ENCODE measurements around the gene ENTPD1. TPM values are rescaled to one million over a fixed set of nuclear protein-coding genes. Genes with fewer than 3 reads are reported as not detected.
"Not testable (repeated sequence)": the region's sequence is repeated elsewhere in the genome, so short reads cannot be mapped to it uniquely, and the experiment has no call there.

ENTPD1 gene
- total RNA-seq = 74.1 TPM

GRCh38 chr10:95756041-95756761 lies at the start of gene ENTPD1:
Gene ENTPD1, plus strand, starts transcription at chr10:95756163. Its CDS starts 77 bp downstream, at chr10:95756240.
- no peak for DNase-seq (ENCODE audit: low spot score)

GRCh38 chr10:95706573-95706972 lies 49.4 kb upstream of the ENTPD1 start:
- DNase-seq (ENCODE audit: low spot score) = no peak

GRCh38 chr10:95706990-95707389 lies 49.0 kb upstream of the ENTPD1 start:
- DNase-seq (ENCODE audit: low spot score) = no peak

- no peak for DNase-seq (ENCODE audit: low spot score)
Measured at GRCh38 chr10:95711492-95711891, 44.5 kb upstream of the ENTPD1 start.

GRCh38 chr10:95716466-95716865 lies 39.5 kb upstream of the ENTPD1 start:
- no peak for DNase-seq (ENCODE audit: low spot score)

- no peak for DNase-seq (ENCODE audit: low spot score)
Measured at GRCh38 chr10:95716866-95717265, 39.1 kb upstream of the ENTPD1 start.

- DNase-seq (ENCODE audit: low spot score) = not testable (repeated sequence)
Measured at GRCh38 chr10:95720745-95721144, 35.2 kb upstream of the ENTPD1 start.

- DNase-seq (ENCODE audit: low spot score) = not testable (repeated sequence)
Measured at GRCh38 chr10:95722496-95722895, 33.5 kb upstream of the ENTPD1 start.

GRCh38 chr10:95728526-95728925 lies 27.4 kb upstream of the ENTPD1 start:
- no peak for DNase-seq (ENCODE audit: low spot score)

- DNase-seq (ENCODE audit: low spot score) = no peak
Measured at GRCh38 chr10:95729323-95730055, 26.5 kb upstream of the ENTPD1 start.

GRCh38 chr10:95730233-95730632 lies 25.7 kb upstream of the ENTPD1 start:
- DNase-seq (ENCODE audit: low spot score) = no peak

GRCh38 chr10:95732907-95733306 lies 23.1 kb upstream of the ENTPD1 start:
- not testable (repeated sequence) for DNase-seq (ENCODE audit: low spot score)

GRCh38 chr10:95739056-95739455 lies 16.9 kb upstream of the ENTPD1 start:
- DNase-seq (ENCODE audit: low spot score) = no peak

- DNase-seq (ENCODE audit: low spot score) = no peak
Measured at GRCh38 chr10:95741807-95742467, 14.0 kb upstream of the ENTPD1 start.

GRCh38 chr10:95742485-95742884 lies 13.5 kb upstream of the ENTPD1 start:
- peak; percentile 54 for DNase-seq (ENCODE audit: low spot score)

- no peak for DNase-seq (ENCODE audit: low spot score)
Measured at GRCh38 chr10:95742962-95743535, 12.9 kb upstream of the ENTPD1 start.

- no peak for DNase-seq (ENCODE audit: low spot score)
Measured at GRCh38 chr10:95745501-95745900, 10.5 kb upstream of the ENTPD1 start.

- no peak for DNase-seq (ENCODE audit: low spot score)
Measured at GRCh38 chr10:95748349-95748748, 7.6 kb upstream of the ENTPD1 start.

GRCh38 chr10:95755511-95756004 lies 405 bp upstream of the ENTPD1 start:
- DNase-seq (ENCODE audit: low spot score) = peak; percentile 64

GRCh38 chr10:95756809-95757684 lies 1.1 kb downstream of the ENTPD1 start:
- no peak for DNase-seq (ENCODE audit: low spot score)
